Measurements from ENCODE around the gene ZBTB7C.

Gene ZBTB7C

DNA sequence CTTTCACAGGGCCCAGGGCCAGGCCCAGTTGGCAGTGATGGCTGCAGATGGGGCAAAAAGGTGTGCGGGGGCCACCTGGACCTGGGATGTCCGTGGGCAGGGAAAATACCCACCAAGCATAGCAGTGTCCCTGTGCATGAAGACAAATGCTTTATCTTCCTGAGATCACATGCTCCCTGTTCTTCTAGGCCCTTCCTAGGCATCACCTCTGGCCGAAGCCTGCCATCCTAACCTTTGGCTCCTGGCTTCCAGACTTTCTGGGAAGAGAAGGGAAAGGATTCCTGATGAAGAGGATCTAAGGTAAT is 373.7 kb downstream of the ZBTB7C start:
- H3K4me3 ChIP-seq (ENCODE audit: low read depth, low read length) = no peak overlapping the region
- DNase-seq (ENCODE audit: low read depth) = no peak
- TF ChIP-seq, protein P1, sequence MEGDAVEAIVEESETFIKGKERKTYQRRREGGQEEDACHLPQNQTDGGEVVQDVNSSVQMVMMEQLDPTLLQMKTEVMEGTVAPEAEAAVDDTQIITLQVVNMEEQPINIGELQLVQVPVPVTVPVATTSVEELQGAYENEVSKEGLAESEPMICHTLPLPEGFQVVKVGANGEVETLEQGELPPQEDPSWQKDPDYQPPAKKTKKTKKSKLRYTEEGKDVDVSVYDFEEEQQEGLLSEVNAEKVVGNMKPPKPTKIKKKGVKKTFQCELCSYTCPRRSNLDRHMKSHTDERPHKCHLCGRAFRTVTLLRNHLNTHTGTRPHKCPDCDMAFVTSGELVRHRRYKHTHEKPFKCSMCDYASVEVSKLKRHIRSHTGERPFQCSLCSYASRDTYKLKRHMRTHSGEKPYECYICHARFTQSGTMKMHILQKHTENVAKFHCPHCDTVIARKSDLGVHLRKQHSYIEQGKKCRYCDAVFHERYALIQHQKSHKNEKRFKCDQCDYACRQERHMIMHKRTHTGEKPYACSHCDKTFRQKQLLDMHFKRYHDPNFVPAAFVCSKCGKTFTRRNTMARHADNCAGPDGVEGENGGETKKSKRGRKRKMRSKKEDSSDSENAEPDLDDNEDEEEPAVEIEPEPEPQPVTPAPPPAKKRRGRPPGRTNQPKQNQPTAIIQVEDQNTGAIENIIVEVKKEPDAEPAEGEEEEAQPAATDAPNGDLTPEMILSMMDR (IDR thresholded peaks at IDR 0.05; ENCODE audit: low read depth, low read length, missing control alignments) = no peak

DNA sequence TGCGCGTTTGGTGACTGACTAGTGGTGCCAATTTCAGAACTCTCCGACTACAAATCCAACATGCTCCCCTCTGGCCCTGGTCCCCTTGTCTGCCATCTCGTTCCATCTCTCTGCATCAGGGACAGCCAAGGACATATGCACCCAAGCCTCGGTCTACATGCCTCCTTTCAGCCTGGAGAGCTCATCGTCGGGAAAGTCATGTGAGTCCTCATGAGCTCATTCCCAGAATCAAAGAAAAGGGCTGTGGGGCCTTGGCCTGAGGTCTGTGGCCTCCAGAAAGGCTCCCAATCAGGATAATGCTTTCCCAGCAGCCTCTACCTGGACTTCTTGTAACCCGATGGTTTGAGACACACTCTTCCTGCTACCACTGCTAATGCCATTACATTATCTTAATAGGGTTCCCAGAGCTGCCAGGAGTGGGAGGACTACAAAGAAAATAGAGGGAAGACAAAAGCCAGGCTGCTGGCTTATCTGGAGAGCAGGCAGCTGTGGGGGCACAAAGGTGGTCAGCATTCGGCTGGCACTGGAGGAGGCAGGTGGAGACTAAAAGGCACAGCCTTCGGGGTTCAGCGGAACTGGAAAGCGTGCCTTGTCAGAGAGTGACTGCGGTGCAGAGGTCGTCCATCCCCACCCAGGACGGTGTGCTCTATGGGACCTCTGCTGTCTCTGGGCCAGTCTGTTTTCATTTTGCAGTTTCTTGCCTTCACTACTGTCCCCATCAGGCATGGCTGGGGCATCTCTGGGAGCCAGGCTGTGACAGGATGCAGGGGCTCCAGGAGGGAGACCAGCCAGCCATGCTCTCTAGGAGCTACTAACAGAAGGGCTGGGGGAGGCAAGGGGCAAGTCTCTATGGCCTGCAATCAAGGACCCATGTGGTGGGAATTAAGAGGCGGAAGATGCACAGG is 374.3 kb downstream of the ZBTB7C start:
- TF ChIP-seq, protein P1 (IDR thresholded peaks at IDR 0.05; ENCODE audit: low read depth, low read length, missing control alignments) = no peak
- no peak overlapping the region for H3K4me3 ChIP-seq (ENCODE audit: low read depth, low read length)
- no peak for DNase-seq (ENCODE audit: low read depth)

DNA sequence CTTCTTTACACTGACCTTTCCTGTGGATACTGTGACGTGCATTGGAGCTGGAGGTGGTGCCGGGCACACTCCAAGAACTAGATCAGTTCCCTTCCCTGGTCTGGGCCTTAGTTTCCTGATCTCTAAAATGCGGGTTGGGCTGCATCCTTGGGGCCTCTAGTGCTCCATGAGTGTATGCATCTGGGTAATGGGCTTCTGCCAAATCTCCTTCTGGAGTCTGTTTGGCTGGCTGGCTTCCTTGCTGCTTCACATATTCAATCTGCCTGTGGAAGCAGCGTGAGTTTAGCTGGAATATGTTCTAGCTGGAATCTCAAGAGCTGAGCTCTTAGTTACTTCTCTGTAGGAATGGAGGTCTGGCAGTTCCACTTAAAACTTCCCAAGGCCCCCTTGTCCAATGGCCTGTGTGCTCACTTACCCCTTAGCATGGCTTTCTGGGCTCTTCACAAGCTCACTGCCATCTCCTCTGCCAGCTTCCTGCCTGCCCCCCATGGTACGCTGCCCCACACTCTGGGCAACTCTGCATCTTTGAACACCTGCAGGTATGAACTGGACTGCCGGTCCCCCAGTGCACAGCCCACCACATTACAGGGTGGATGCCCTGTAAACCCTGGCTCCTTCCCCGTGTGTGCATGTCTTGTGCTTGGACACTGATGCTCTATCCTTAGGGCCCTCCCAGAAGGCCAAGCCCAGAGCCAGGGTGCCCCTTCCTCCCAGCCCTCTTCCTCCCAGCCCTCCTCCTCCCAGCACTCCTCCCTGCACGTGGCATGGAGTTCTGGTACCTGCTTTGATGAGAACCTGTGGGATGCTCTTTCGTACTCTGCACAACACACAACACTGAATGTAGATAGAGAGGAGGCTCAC is 375.2 kb downstream of the ZBTB7C start:
- H3K4me3 ChIP-seq (ENCODE audit: low read depth, low read length) = no peak overlapping the region
- TF ChIP-seq, protein P1 (IDR thresholded peaks at IDR 0.05; ENCODE audit: low read depth, low read length, missing control alignments) = no peak
- no peak for DNase-seq (ENCODE audit: low read depth)

DNA sequence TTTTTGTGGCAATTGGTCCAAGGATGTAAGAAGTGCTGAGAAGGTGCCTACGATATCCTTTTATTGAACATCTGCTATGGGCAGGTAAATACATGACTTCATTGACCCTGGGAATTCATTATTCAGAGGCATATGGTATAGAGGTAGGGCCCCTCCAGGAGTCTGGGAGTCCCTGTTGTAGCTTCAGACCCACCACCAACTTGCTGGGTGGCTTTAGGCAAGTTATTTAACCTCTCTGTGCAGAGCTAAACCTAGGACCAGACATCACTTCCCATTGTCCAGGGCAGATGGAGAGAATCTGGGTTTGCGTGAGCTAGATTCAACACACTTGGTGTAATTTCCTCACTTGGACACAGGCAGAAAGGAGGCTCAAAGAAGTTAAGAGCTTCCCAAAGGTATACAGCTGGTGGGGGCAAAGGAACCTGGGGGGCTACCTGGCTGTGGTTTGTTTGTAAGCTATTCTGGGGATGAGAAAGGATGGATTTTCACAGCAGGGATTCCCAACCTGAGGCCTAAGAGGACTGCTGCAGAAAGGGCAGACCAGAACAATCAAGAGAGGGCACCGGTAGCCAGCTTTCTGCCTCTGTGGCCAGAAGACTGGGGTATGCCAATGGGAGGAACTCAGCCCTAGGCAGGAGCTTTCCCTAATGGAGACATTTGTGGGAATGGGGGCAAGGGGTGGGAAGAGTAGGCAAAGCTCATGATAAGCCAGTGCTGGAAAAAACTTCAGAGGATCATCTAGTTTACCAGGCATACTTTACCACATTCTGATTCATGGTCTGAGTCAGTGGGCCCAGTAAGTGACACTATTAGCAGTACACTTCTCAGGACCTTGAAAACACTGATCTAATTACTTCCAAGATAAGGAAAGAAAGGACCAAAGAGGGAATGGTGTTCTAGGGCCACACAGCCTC is 376.1 kb downstream of the ZBTB7C start:
- TF ChIP-seq, protein P1 (IDR thresholded peaks at IDR 0.05; ENCODE audit: low read depth, low read length, missing control alignments) = no peak

DNA sequence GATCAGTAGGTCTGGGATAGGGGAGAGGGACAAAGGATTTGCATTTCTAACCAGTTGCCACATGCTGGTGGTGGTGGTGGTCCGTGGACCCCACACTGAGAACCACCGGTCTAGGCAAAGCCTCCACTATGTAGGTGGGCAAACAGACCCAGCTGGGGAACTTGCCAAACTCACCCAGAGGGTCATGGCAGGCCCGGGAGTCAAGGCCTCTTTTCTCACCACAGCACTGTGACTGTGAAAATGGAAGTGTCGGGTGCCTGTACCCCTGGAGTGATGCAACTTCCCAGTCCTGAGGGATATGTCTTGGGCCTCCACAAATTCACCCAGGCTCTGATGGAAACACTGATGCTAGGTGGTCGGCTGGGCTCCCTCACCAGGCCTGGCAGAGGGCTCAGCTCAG is 377.5 kb downstream of the ZBTB7C start:
- DNase-seq (ENCODE audit: low read depth) = no peak
- TF ChIP-seq, protein P1 (IDR thresholded peaks at IDR 0.05; ENCODE audit: low read depth, low read length, missing control alignments) = no peak
- H3K4me3 ChIP-seq (ENCODE audit: low read depth, low read length) = no peak overlapping the region

More for the DNA sequence above, 376.1 kb downstream of the ZBTB7C start:
- DNase-seq (ENCODE audit: low read depth) = no peak
- H3K4me3 ChIP-seq (ENCODE audit: low read depth, low read length) = no peak overlapping the region
